ENCODE data around the gene KIRREL2. TPM values are rescaled to one million over a fixed set of nuclear protein-coding genes. Genes with fewer than 3 reads are reported as not detected.

Gene KIRREL2
- polyA plus RNA-seq, 1 experiment = not detected

DNA sequence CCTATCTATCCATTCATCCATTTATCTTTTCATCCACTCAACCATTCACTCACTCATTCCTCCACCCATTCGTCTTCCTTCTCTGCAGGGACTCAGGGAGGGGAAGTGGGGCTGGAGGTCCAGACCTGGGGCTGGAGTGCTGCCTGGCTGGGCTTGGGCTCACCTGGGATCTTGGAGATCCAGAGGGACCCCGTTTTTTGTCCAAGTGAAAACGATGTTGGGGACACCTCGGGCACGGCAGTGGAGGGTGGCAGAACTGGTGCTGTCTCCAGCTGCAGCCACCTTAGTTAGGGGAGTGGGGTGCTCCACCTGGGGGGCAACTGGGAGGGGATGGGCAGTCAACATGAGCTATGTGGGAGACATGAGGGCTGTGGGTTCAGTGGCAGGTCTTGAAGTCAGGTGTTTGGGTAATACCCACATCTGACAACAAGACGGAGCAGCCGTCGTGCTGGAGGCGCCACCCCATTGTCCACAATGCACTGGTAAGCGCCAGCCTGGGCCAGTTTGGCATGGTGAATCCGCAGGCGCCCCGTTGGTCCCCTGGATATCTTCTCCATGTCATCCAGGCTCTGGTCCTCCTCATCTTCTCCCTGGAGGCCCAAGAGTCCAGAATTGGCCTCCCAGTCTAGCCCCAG is 14.6 kb upstream of the KIRREL2 start:
- Histone ChIP-seq H3K4me3 (ENCODE audit: low read depth, low read length) (no peak overlapping the region), H3K27ac (ENCODE audit: low read depth, low read length) (no peak overlapping the region), H3K27me3 (ENCODE audit: control insufficient read depth, insufficient read depth, low read length) (peaks cover 44% of the 10 kb centered on the region), H3K9me3 (ENCODE audit: control insufficient read depth, insufficient read depth, low read length) (peaks cover 19% of the 10 kb centered on the region)
- DNase-seq (ENCODE audit: low read depth, low spot score) = no peak
- CTCF ChIA-PET = no interaction called here
- POLR2A ChIA-PET = no interaction called here
- TF ChIP-seq, protein P1, sequence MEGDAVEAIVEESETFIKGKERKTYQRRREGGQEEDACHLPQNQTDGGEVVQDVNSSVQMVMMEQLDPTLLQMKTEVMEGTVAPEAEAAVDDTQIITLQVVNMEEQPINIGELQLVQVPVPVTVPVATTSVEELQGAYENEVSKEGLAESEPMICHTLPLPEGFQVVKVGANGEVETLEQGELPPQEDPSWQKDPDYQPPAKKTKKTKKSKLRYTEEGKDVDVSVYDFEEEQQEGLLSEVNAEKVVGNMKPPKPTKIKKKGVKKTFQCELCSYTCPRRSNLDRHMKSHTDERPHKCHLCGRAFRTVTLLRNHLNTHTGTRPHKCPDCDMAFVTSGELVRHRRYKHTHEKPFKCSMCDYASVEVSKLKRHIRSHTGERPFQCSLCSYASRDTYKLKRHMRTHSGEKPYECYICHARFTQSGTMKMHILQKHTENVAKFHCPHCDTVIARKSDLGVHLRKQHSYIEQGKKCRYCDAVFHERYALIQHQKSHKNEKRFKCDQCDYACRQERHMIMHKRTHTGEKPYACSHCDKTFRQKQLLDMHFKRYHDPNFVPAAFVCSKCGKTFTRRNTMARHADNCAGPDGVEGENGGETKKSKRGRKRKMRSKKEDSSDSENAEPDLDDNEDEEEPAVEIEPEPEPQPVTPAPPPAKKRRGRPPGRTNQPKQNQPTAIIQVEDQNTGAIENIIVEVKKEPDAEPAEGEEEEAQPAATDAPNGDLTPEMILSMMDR (IDR thresholded peaks at IDR 0.05; ENCODE audit: low read depth, low read length) = no peak

DNA sequence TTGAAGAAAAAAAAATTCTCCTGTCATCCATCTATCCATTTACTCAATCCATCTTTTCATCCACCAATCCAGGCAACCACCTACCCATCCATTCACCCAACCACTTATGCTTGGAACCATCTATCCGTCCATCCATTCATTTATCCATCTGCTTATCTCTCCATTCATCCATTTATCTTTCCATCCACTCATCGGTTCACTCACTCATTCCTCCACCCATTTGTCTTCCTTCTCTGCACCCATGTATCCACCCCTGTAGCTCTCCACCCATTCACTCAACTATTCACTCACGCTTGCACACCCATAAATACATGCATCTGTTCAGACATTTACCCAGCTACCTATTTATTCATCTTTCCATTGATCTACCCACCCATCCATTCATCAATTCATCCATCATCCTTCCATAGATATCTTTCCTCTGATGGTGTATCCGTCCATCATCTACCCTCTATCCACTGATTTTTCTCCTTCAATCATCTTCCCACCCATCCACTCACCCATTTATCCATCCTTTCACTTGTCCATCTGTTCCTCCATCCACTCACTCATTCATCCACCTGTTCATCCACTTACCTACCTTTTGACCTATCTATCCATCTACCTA is 13.9 kb upstream of the KIRREL2 start:
- CTCF ChIA-PET = no interaction called here
- POLR2A ChIA-PET = no interaction called here

DNA sequence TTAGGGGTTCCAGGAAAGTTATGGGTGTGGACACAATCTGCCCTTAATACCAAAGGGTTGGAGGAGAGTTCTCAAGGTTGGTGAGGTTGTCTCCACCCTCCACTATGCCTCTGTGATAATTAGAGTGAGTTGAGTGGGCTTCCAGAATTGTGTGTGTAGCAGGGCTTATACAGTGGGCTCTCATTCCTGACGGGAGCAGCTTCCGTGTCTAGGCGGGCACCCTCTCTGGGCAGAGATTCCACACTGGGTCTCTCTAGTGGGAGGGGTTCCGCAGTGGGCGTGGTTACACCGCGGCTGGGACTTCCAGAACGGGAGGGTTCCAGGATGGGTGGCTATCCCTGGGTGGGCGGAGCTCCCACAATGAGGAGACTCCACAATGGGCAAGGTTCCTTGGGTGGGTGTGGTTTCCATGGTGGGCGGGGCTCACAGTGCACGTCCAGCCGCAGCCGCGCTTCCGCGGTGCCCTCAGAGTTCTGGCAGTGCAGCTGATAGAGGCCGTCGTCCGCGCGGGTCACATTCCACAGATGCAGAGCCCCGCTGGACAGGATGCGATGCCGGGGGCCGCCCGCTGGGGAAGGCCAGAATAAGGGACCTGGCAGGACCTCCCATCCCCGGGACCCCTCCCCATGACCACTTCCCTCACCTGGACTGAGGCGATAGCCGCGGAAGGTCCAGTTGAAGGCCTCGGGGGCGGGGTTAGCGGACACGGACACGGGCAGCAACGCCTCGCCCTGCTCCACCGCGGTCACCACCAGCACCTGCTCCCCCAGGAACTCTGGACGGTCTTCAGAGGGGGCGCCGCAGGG is 12.8 kb upstream of the KIRREL2 start:
- Histone ChIP-seq H3K27ac (ENCODE audit: low read depth, low read length) (no peak overlapping the region), H3K4me3 (ENCODE audit: low read depth, low read length) (no peak overlapping the region), H3K27me3 (ENCODE audit: control insufficient read depth, insufficient read depth, low read length) (peaks cover 51% of the 10 kb centered on the region), H3K9me3 (ENCODE audit: control insufficient read depth, insufficient read depth, low read length) (peaks cover 12% of the 10 kb centered on the region)
- TF ChIP-seq, protein P1 (IDR thresholded peaks at IDR 0.05; ENCODE audit: low read depth, low read length) = no peak
- DNase-seq (ENCODE audit: low read depth, low spot score) = no peak
- CTCF ChIA-PET = no interaction called here
- POLR2A ChIA-PET = no interaction called here

More for the DNA sequence above, 13.9 kb upstream of the KIRREL2 start:
- no peak for DNase-seq (ENCODE audit: low read depth, low spot score)
- H3K9me3 ChIP-seq (ENCODE audit: control insufficient read depth, insufficient read depth, low read length) = peaks cover 19% of the 10 kb centered on the region
- H3K27me3 ChIP-seq (ENCODE audit: control insufficient read depth, insufficient read depth, low read length) = peaks cover 44% of the 10 kb centered on the region
- no peak overlapping the region for H3K4me3 ChIP-seq (ENCODE audit: low read depth, low read length)
- H3K27ac ChIP-seq (ENCODE audit: low read depth, low read length) = no peak overlapping the region
- TF ChIP-seq, protein P1 (IDR thresholded peaks at IDR 0.05; ENCODE audit: low read depth, low read length) = no peak

DNA sequence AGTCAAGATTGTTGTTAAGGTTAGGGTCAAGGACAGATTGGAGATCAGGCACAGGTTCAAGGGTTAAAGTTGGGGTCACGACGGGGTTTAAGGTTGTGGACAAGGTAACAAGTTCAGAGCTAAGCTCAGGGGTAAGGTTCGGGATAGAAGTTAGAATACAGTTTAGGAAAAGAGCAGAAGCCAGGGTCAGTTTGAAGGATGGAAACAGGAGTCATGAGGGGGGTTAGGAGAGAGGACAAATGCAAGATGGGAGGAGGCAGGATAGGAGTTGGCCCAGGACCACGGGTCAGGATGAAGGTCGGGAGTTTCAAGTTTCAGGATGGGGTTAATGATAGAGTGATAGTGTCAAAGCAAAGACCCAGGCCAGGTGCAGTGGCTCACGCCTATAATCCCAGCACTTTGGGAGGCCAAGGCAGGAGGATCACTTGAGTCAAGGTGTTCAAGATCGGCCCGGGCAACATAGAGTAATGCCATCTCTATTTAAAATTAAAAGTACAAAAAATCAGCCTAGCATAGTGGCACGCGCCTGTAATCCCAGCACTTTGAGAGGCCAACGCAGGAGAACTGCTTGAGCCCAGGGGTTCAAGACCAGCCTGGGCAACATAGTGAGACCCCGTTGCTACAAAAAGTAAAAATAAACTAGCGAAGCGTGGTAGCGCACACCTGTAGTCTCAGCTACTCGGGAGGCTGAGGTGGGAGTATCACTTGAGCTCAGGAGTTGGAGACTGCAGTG is 12.1 kb upstream of the KIRREL2 start:
- TF ChIP-seq, protein P1 (IDR thresholded peaks at IDR 0.05; ENCODE audit: low read depth, low read length) = no peak
- Histone ChIP-seq H3K27me3 (ENCODE audit: control insufficient read depth, insufficient read depth, low read length) (peaks cover 57% of the 10 kb centered on the region), H3K4me3 (ENCODE audit: low read depth, low read length) (no peak overlapping the region), H3K27ac (ENCODE audit: low read depth, low read length) (no peak overlapping the region), H3K9me3 (ENCODE audit: control insufficient read depth, insufficient read depth, low read length) (peaks cover 6% of the 10 kb centered on the region; the same call in 1 of the 2 replicates)
- CTCF ChIA-PET = no interaction called here
- POLR2A ChIA-PET = no interaction called here
- DNase-seq (ENCODE audit: low read depth, low spot score) = no peak
